HG03558 (cell line): ENCODE results near the gene KAZN.

Experiments
- ATAC-seq: cut with Tn5 transposase; IDR thresholded peaks from one replicate; pipeline ENCODE4 v1.9.1; 2021; ENCODE audit warnings: moderate number of reproducible peaks; ENCODE audit not compliant: unreplicated experiment; ENCODE audit errors: extremely low read depth

Gene KAZN

DNA sequence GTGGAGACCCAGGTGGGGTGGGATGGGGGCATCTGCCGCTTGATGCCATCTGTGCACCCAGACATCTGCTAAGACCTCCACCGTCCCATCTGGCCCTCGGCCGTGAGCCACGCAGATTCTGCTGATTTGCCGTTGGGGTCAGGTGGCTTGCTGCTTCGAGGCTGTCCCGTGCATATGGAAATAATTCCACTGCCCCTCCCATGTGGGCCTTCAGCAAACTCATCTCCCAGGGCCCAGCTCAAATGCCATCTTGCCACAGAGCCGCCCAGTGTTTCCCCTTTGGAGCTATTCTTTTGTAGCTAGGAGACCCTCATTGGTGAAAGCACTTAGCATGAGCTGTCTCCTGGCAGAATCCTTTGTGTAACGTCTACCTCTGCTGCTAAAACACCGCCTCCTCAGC is 99.8 kb downstream of the KAZN start:
- no peak for ATAC-seq

GRCh38 chr1:14699620-14700019 is 101.1 kb downstream of the KAZN start:
- ATAC-seq, result no peak

GRCh38 chr1:14704846-14705245 is 106.4 kb downstream of the KAZN start:
- no peak for ATAC-seq

GRCh38 chr1:14705824-14706223 is 107.3 kb downstream of the KAZN start:
- no peak for ATAC-seq

GRCh38 chr1:14706631-14707030 is 108.1 kb downstream of the KAZN start:
- no peak for ATAC-seq

GRCh38 chr1:14707531-14708445 is 109.3 kb downstream of the KAZN start:
- ATAC-seq, result no peak

DNA sequence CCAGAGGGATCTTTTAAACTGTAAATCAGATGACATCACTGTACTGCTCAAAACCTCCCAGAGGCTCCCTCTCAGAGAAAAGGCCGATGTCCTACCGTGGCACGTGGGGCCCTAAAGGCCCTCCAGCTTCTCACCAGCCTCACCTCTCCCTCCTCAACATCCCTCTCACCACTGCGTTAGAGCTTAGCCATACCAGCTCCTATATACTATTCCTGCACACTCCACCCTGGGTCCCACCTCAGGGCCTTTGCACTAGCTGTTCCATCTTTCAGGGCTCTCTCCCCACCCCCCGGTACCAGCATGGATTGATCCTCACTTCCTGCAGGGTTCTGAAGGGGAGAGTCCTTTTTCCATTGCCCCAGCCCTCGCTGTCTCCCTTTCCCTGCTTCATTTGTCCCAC is 111.8 kb downstream of the KAZN start:
- ATAC-seq, result no peak

DNA sequence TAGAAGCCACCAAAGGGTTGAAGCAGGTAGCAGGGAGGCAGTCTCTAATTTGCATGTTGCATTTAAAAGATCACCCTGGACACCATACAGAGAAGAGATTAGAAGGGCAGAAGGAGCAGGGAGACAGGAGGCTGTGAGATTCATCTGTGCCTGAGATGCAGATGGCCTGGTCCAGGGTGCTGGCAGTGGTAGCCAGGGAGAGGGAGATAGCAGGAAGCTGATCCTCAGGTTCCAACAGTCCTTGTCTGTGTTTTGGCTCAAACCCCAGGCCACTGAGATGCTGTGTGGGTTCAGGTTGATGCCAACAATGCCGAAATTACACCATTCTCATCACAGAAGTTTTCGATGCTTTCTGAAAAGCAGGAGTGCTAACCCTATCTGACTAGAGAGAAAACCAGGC is 113.7 kb downstream of the KAZN start:
- ATAC-seq, result no peak

DNA sequence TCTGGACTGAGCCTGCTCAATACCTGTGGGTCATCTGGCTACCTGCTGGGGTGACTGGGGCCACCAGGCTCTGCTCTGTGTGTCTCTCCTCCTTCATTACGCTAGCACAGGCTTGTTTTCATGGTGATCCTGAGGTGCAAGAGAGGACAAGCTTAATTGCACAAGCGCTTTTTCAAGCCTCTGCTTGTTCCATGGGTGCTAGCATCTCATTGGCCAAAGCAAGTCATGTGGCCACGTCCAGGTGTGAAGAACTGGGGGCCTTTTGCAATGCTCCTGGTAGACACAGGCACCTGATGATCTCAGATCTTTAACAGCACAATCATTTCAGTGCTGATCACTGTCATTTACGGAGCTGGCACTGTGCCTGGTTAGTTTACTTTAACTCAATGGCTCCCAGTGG is 114.6 kb downstream of the KAZN start:
- no peak for ATAC-seq

DNA sequence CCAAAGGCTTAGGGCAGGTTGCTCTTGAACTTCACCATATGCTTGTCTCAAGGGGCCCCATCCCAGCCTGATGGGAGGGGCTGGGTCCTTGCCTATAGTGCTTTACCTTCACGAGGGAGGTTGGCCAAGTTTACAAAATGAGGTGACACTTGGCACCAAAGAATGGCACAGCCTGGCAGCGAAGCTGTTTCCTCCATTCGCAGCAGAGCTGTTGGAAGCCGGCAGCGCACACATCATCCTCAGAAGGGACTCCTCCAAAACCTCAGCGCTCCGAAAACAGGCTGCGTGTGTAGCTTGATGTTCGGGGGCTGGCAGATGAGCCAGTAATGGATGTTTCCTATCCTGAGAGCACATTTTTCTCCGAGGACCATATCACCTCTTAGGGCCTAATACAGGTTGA is 116.8 kb downstream of the KAZN start:
- ATAC-seq, result no peak

DNA sequence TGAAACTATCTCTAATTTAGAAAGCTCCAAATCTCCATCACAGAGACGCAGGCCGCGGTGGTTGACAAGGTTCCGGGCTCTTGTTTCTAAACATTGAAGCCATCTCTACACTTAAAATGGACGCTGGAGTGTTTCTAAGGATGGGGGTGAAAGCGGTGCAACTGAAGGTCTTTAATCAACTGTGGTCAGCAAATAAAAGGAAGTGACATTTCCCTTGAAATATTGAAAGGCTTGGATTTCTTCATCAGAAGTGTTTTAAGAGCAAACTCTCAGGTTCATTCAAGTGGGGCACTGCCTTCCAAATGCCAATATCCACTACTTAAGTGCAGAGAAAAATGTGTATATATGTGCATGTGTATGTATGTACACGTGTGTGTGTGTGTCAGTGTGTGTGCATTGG is 117.3 kb downstream of the KAZN start:
- ATAC-seq, result no peak

DNA sequence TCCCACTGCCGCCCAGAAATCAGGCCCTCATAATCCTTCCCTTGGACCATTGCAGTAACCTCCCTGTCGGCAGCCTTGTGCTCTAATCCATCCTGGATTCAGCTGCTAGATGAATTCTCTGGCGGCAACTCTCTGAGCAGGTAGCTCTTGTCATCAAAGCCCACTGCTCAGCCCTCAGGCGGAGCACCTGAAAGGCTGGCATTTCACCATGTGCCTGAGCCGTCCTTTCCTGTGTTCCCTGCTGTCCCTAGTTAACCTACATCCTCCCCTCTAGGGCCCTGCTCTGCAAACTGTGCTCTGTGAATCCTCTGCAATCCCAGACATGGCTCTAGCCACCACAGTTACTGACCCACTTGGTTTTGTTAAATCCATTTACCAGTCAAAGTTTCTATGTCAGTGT is 118.0 kb downstream of the KAZN start:
- ATAC-seq, result no peak

- no peak for ATAC-seq
These were observed 120.0 kb downstream of the KAZN start for GRCh38 chr1:14718476-14718875.

DNA sequence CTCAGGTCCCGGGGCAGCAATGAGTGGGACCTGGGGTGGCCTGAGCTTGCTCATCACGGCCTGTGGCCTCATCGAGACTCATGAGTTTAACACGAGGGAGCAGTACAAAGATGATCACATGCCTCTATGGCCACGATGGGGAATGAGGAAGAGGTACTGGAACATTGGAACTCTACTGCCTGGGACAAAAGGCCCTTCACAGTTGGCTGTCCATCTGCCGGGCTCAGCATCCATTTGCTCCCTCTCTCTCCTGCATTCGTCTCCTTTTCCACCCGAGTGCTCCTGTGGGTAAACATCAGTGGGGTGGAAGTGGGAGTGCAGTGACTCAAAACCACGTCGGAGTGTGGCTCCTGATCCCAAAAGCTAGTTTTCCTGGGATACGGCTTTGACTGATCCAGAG is 124.9 kb downstream of the KAZN start:
- no peak for ATAC-seq

- no peak for ATAC-seq
These were observed 125.8 kb downstream of the KAZN start for GRCh38 chr1:14724246-14724645.

DNA sequence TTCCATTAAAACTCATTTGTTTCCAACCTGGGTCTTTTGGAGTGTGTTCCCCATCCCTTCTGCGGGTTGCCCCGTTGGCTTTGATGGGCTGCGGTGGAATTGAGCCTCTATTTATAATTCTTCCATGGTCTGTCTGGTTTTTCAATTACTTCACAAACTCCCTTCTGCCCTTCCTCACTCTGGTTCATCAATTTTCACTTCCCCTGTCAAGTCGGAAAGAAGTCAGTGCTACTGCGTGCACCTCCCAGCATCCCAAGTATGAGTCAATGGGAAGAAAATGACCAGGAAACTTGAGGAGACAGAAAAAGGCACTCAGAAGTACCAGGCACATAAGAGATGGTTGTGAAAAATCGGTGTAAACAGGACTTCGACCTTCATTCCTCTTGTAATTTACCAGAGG is 126.2 kb downstream of the KAZN start:
- ATAC-seq, result no peak

DNA sequence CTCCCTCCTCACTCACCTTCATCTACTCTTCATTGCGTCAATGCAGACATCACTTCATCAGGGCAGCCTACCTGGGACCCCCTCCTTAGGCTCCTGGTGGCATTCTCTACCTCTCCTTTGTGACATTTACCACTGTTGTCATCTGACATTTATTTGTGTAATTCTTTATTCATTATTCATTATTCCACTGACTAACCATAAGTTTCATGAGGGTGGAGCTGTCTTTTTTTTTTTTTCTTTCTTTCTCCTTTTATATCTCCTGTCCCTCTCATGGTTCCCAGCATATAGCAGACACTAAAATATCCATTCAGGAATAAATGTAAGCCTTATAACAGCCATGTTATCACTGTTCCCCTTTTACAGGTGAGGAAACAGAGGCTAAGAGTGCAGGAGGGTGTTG is 126.8 kb downstream of the KAZN start:
- no peak for ATAC-seq

DNA sequence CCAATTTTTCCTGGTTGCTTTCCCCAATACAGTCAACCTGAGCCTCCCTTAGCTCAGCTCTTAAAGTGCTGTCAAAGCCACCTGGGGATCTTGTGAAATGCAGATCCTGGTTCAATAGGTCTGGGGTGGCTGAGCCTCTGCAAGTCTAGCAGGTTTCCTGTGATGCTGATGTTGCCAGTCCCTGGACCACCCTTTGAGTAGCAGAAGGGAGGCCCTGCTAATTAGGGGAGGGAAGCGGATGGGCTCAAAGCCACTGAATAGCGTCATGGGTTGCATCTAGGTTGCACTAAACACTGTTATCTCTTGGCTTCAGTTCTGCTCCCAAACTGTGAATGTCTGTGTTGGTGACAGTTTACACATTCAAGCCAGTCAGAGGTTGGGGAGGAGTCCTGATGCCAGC is 127.2 kb downstream of the KAZN start:
- no peak for ATAC-seq

GRCh38 chr1:14726606-14727005 is 128.1 kb downstream of the KAZN start:
- no peak for ATAC-seq

- ATAC-seq, result no peak
These were observed 130.0 kb downstream of the KAZN start for GRCh38 chr1:14728516-14728915.

GRCh38 chr1:14732728-14733047 is 134.2 kb downstream of the KAZN start:
- no peak for ATAC-seq

DNA sequence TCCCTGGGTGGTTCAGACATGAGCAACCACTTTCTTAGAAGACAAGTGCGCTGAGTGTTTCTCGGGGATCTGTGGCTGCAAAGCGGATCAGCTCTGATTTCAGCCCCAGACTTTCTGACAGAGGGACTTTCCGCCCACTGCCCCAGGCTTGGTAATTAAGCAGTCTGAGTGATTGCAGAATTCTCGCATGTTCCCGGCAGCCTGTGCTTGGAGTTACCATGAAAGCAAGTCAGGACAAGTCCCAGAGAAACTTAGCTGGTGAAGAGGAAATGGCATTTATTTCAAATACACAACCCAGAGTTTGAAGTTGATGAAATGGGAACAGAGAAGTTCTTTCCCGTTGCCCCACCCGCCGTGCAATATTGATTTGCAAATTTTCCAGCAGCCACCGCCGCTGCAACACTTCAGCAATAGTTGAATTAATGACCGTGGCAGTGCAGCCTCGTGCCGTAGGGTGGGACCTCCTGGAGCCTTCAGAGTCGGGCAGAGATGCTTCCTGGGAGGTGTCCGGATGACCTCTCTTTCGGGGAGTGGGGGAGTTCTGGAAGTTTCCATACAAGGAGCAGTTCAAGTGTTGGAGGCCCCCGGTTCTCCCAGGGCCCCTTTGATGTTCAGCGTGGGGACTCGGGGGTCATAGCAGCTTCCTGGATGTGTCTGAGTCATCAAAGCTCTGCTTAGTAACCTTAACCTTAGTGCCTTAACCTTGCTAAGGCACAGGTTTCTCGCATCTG is 134.7 kb downstream of the KAZN start:
- no peak for ATAC-seq
